Mucosa of rectum (tissue), 2 donors: Measurements from ENCODE around the gene RIOX2.

Experiments used
- H3K27ac ChIP-seq, 2 donors: one replicate each; pipeline ENCODE4 v1.7.0; 2013; ENCODE audit warnings: inconsistent platforms in 2 of 2, low read depth in 2 of 2, low read length in 2 of 2
- H3K27me3 ChIP-seq, 2 donors: one replicate each; pipeline ENCODE4 v1.7.0; 2013; ENCODE audit warnings: low read length in 2 of 2; ENCODE audit not compliant: control insufficient read depth in 2 of 2, insufficient read depth in 2 of 2
- H3K36me3 ChIP-seq, 2 donors: one replicate each; pipeline ENCODE4 v1.7.0; 2013; ENCODE audit warnings: low read length in 2 of 2; ENCODE audit not compliant: control insufficient read depth in 2 of 2, insufficient read depth in 2 of 2
- H3K4me1 ChIP-seq, 2 donors: one replicate each; pipeline ENCODE4 v1.7.0; 2013; ENCODE audit warnings: low read length in 2 of 2, mild to moderate bottlenecking in 1 of 2; ENCODE audit not compliant: control insufficient read depth in 2 of 2, insufficient read depth in 2 of 2
- H3K4me3 ChIP-seq, 2 donors: one replicate each; pipeline ENCODE4 v1.7.0; 2013; ENCODE audit warnings: low read length in 2 of 2
- H3K9ac ChIP-seq, 2 donors: one replicate each; pipeline ENCODE4 v1.7.0; 2013; ENCODE audit warnings: low read length in 2 of 2, low read depth in 1 of 2, mild to moderate bottlenecking in 1 of 2
- H3K9me3 ChIP-seq, 2 donors: one replicate each; pipeline ENCODE4 v1.7.0; 2013; ENCODE audit warnings: low read length in 2 of 2; ENCODE audit not compliant: control insufficient read depth in 2 of 2
- donor health status: healthy.
- donor health status: Normal muscosa, but diverticular disease.

RIOX2 gene

GRCh38 chr3:98005438-98005837 is 33.2 kb upstream of the RIOX2 start:
- H3K27me3 ChIP-seq = no peaks in the 10 kb centered on the region
- H3K36me3 ChIP-seq = no peaks in the 10 kb centered on the region
- H3K27ac ChIP-seq = no peak overlapping the region
- no peak overlapping the region for H3K4me3 ChIP-seq
- H3K4me1 ChIP-seq = no peaks in the 10 kb centered on the region
- no peaks in the 10 kb centered on the region for H3K9me3 ChIP-seq
- no peak overlapping the region for H3K9ac ChIP-seq

- Histone ChIP-seq H3K9ac (no peak overlapping the region), H3K4me1 (no peaks in the 10 kb centered on the region), H3K4me3 (no peak overlapping the region), H3K27ac (no peak overlapping the region), H3K36me3 (no peaks in the 10 kb centered on the region), H3K27me3 (no peaks in the 10 kb centered on the region), H3K9me3 (no peaks in the 10 kb centered on the region)
These were observed 32.5 kb upstream of the RIOX2 start for GRCh38 chr3:98004721-98005120.

GRCh38 chr3:98003306-98003969 is 31.2 kb upstream of the RIOX2 start:
- Histone ChIP-seq H3K9me3 (no peaks in the 10 kb centered on the region), H3K4me3 (no peak overlapping the region), H3K27ac (no peak overlapping the region), H3K27me3 (no peaks in the 10 kb centered on the region), H3K9ac (no peak overlapping the region), H3K4me1 (no peaks in the 10 kb centered on the region), H3K36me3 (no peaks in the 10 kb centered on the region)

DNA sequence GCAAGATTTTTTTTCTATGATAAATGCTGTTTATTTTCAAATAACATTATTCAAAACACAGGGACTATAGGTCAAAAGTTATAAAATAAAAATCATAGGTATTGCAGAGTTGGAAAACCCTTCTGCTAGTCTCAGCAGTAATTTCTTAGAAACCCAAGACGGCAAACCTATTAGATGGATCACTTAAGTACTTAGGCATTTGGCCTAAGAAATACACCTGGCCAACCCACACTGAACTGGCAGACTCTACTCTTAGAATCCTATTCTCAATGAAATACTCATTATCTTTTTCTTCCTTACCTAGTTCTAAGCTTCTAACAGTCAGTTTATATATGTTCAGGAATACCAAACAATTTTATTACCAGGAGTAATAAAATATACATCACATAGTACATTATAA is 30.5 kb upstream of the RIOX2 start:
- Histone ChIP-seq H3K4me3 (no peak overlapping the region), H3K4me1 (no peaks in the 10 kb centered on the region), H3K9me3 (no peaks in the 10 kb centered on the region), H3K9ac (no peak overlapping the region), H3K36me3 (no peaks in the 10 kb centered on the region), H3K27ac (no peak overlapping the region), H3K27me3 (no peaks in the 10 kb centered on the region)

- H3K27ac ChIP-seq = no peak overlapping the region
- no peaks in the 10 kb centered on the region for H3K36me3 ChIP-seq
- no peak overlapping the region for H3K4me3 ChIP-seq
- no peaks in the 10 kb centered on the region for H3K4me1 ChIP-seq
- H3K27me3 ChIP-seq = no peaks in the 10 kb centered on the region
- no peaks in the 10 kb centered on the region for H3K9me3 ChIP-seq
- H3K9ac ChIP-seq = no peak overlapping the region
These were observed 27.8 kb upstream of the RIOX2 start for GRCh38 chr3:97999994-98000393.

- no peaks in the 10 kb centered on the region for H3K9me3 ChIP-seq
- H3K4me1 ChIP-seq = no peaks in the 10 kb centered on the region
- no peaks in the 10 kb centered on the region for H3K27me3 ChIP-seq
- H3K4me3 ChIP-seq = no peak overlapping the region
- no peaks in the 10 kb centered on the region for H3K36me3 ChIP-seq
- no peak overlapping the region for H3K27ac ChIP-seq
- no peak overlapping the region for H3K9ac ChIP-seq
These were observed 26.9 kb upstream of the RIOX2 start for GRCh38 chr3:97999103-97999502.

- no peaks in the 10 kb centered on the region for H3K9me3 ChIP-seq
- H3K27me3 ChIP-seq = no peaks in the 10 kb centered on the region
- H3K4me1 ChIP-seq = no peaks in the 10 kb centered on the region
- no peaks in the 10 kb centered on the region for H3K36me3 ChIP-seq
- no peak overlapping the region for H3K27ac ChIP-seq
- no peak overlapping the region for H3K4me3 ChIP-seq
- H3K9ac ChIP-seq = no peak overlapping the region
These were observed 24.8 kb upstream of the RIOX2 start for GRCh38 chr3:97996988-97997387.

GRCh38 chr3:97994328-97994945 is 22.2 kb upstream of the RIOX2 start:
- Histone ChIP-seq H3K4me1 (no peaks in the 10 kb centered on the region), H3K9me3 (no peaks in the 10 kb centered on the region), H3K36me3 (no peaks in the 10 kb centered on the region), H3K27me3 (no peaks in the 10 kb centered on the region), H3K4me3 (no peak overlapping the region), H3K9ac (no peak overlapping the region), H3K27ac (no peak overlapping the region)

DNA sequence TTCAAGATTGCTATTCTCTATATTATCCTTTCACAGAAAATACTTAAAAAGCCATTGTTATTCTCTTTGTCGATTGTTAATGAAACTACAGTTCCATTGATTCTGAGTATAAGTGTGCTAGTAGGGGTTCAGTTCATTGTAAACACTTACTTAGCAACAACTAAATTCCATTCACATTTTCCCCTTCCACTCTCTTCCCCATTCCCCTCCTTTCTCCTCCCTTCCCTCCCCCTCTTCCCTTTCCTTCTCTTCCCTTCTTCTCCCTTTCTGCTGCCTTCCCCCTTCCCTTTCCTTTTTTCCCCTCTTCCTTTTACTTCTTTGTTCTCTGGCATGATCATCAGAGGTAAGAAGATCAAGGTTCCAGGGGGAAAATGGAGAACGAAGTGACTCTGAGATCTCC is 21.3 kb upstream of the RIOX2 start:
- Histone ChIP-seq H3K27me3 (no peaks in the 10 kb centered on the region), H3K36me3 (no peaks in the 10 kb centered on the region), H3K9me3 (no peaks in the 10 kb centered on the region), H3K4me3 (no peak overlapping the region), H3K4me1 (no peaks in the 10 kb centered on the region), H3K27ac (no peak overlapping the region), H3K9ac (no peak overlapping the region)

DNA sequence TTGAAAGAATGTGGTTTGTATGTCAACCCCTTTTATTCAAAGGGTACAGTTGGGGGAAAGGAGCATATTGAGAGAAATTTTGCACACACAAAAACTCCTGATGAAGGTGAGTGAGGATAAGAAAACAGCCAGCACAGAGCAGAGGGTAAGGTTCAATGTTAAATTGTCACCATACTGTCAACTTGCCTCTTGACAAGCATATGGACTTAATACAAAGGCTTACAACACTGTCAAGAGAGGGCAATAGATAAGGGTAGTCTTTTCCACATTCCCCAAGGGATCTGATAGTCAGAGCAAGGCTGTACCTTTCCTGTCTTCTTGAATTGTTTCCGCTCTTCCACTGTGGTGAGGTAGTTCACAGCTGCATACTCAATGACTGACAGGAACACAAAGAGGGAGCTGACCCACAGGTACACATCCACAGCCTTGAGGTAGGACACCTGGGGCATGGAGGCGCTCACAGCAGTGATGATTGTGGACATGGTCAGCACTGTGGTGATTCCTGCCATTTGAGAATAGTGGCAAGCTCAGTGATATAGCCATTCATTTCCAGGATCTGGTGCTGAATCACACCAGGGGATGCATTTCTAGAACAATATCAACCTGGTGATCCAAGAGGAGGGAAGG is 20.4 kb upstream of the RIOX2 start:
- Histone ChIP-seq H3K27ac (no peak overlapping the region), H3K36me3 (no peaks in the 10 kb centered on the region), H3K27me3 (no peaks in the 10 kb centered on the region), H3K9ac (no peak overlapping the region), H3K4me1 (no peaks in the 10 kb centered on the region), H3K9me3 (no peaks in the 10 kb centered on the region), H3K4me3 (no peak overlapping the region)
